ENCODE results near the gene GFOD2.

DNA sequence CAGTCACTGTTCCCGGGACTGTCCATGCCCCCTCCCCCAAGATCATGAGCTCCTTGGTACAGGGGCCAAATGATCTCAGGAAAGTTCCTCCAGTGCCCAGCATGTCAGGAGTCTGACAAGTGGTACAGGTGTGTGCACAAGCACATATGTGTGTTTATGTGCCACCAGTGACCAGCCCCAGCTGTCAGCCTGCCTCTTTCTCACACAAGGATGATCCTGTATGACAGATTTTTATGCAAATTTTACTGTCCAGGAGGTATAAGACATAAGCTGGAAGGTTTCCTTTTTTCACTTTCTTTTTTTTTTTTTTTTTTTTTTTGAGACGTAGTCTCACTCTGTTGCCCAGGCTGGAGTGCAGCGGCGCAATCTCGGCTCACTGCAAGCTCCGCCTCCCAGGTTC is 31.4 kb upstream of the GFOD2 start:
- TF ChIP-seq EZH2phosphoT487 (IDR thresholded peaks at IDR 0.05; ENCODE audit: insufficient read depth, low read depth) (no peak), EZH2 (IDR thresholded peaks at IDR 0.05; ENCODE audit: insufficient read depth, poor library complexity, severe bottlenecking) (no peak)
